WTC11 (cell line): ENCODE results near the gene FGF12. TPM values are rescaled to one million over a fixed set of nuclear protein-coding genes. Genes with fewer than 3 reads are reported as not detected.

Experiments
- ATAC-seq: fragments of 200-7000 bp; cut with Tn5 transposase; 2 replicates; pipeline ENCODE4 v1.10.0; 2021; ENCODE audit warnings: mild to moderate bottlenecking, moderate library complexity
- CTCF ChIA-PET: fragments of 300-600 bp; sonication (Branson Sonifier 250); formaldehyde crosslinking; loops from one replicate; lab custom pipeline; 2021; ENCODE audit warnings: antibody characterized with exemption; lab: Charles Lee
- POLR2A ChIA-PET: fragments of 350-600 bp; sonication (Branson Sonifier 250); formaldehyde crosslinking; loops from one replicate; lab custom pipeline; 2021; ENCODE audit warnings: antibody characterized with exemption; lab: Charles Lee
- DNase-seq: peaks from one replicate; pipeline ENCODE4 v3.0.0; 2021; ENCODE audit warnings: low spot score
- H3K27ac Mint-ChIP-seq: 2 replicates; pipeline ENCODE4 v1.8.0; 2021; ENCODE audit warnings: mixed read lengths
- H3K27me3 Mint-ChIP-seq: 2 replicates; pipeline ENCODE4 v1.8.0; 2021; ENCODE audit warnings: low read depth, mild to moderate bottlenecking, moderate library complexity, mixed read lengths
- H3K36me3 Mint-ChIP-seq: 2 replicates; pipeline ENCODE4 v1.8.0; 2021; ENCODE audit warnings: mixed read lengths
- H3K4me1 Mint-ChIP-seq: 2 replicates; pipeline ENCODE4 v1.8.0; 2022; ENCODE audit warnings: mixed read lengths
- H3K4me3 Mint-ChIP-seq: 2 replicates; pipeline ENCODE4 v1.8.0; 2021; ENCODE audit warnings: mild to moderate bottlenecking, moderate library complexity, mixed read lengths
- H3K9me3 Mint-ChIP-seq: 2 replicates; pipeline ENCODE4 v1.8.0; 2021; ENCODE audit warnings: mixed read lengths
- ATF1 ChIP-seq: sonication (generic); formaldehyde crosslinking; IDR thresholded peaks from 2 replicates; pipeline ENCODE4 v1.8.1; 2023; ENCODE audit warnings: mild to moderate bottlenecking, moderate library complexity, missing genetic modification reagents
- CREB1 ChIP-seq: sonication (generic); formaldehyde crosslinking; IDR thresholded peaks from 2 replicates; pipeline ENCODE4 v1.8.0; 2023; ENCODE audit warnings: mild to moderate bottlenecking, missing genetic modification reagents
- CREM ChIP-seq: sonication (generic); formaldehyde crosslinking; IDR thresholded peaks from 2 replicates; pipeline ENCODE4 v1.8.1; 2022; ENCODE audit warnings: mild to moderate bottlenecking, missing genetic modification reagents, moderate library complexity
- ELF4 ChIP-seq: sonication (generic); formaldehyde crosslinking; IDR thresholded peaks from 2 replicates; pipeline ENCODE4 v1.8.1; 2022; ENCODE audit warnings: low read depth, mild to moderate bottlenecking, moderate library complexity, missing genetic modification reagents
- FOXJ3 ChIP-seq: sonication (generic); formaldehyde crosslinking; IDR thresholded peaks from 2 replicates; pipeline ENCODE4 v1.9.0; 2021; ENCODE audit warnings: missing genetic modification reagents, mild to moderate bottlenecking, borderline replicate concordance
- GTF2I ChIP-seq: fragments of 250-450 bp; sonication (Bioruptor Pico); conservative IDR thresholded peaks from 2 replicates; pipeline ENCODE4 v1.4.0; 2021; ENCODE audit warnings: mild to moderate bottlenecking
- NFE2L1 ChIP-seq: sonication (generic); formaldehyde crosslinking; IDR thresholded peaks from 2 replicates; pipeline ENCODE4 v1.8.1; 2023; ENCODE audit warnings: missing genetic modification reagents
- NR3C1 ChIP-seq: sonication (generic); formaldehyde crosslinking; conservative IDR thresholded peaks from 2 replicates; pipeline ENCODE4 v1.8.1; 2023; ENCODE audit warnings: low read depth, mild to moderate bottlenecking, missing genetic modification reagents
- RORB ChIP-seq: fragments of 250-450 bp; sonication (Bioruptor Pico); IDR thresholded peaks from 2 replicates; pipeline ENCODE4 v1.9.0; 2021; ENCODE audit warnings: mild to moderate bottlenecking
- ZNF263 ChIP-seq: sonication (generic); formaldehyde crosslinking; IDR thresholded peaks from 2 replicates; pipeline ENCODE4 v1.8.1; 2022; ENCODE audit warnings: low read depth, mild to moderate bottlenecking, moderate library complexity, missing genetic modification reagents
- ZNF396 ChIP-seq: fragments of 250-450 bp; sonication (Bioruptor Pico); IDR thresholded peaks from 2 replicates; pipeline ENCODE4 v1.8.0; 2021; ENCODE audit warnings: mild to moderate bottlenecking, moderate library complexity, borderline replicate concordance
- ZNF416 ChIP-seq: fragments of 250-450 bp; sonication (Bioruptor Pico); IDR thresholded peaks from 2 replicates; pipeline ENCODE4 v1.9.0; 2021; ENCODE audit warnings: mild to moderate bottlenecking, inconsistent platforms
- total RNA-seq: library from RNA; stranded (reverse); gene quantifications from 3 replicates; pipeline ENCODE4 v1.2.3, GENCODE V29; 2021
- TF ChIP-seq, protein P1 (sequence below): sonication (generic); formaldehyde crosslinking; IDR thresholded peaks from 2 replicates; pipeline ENCODE4 v1.8.1; 2022; ENCODE audit warnings: missing genetic modification reagents, borderline replicate concordance
- TF ChIP-seq, protein P2 (sequence below): sonication (generic); formaldehyde crosslinking; IDR thresholded peaks from 2 replicates; pipeline ENCODE4 v1.8.0; 2022; ENCODE audit warnings: missing genetic modification reagents
- TF ChIP-seq, protein P3 (sequence below): sonication (generic); formaldehyde crosslinking; IDR thresholded peaks from 2 replicates; pipeline ENCODE4 v1.8.1; 2022; ENCODE audit warnings: low read depth, missing genetic modification reagents, borderline replicate concordance
- TF ChIP-seq, protein P4 (sequence below): fragments of 250-450 bp; sonication (Bioruptor Pico); IDR thresholded peaks from 2 replicates; pipeline ENCODE4 v2.1.2; 2022; ENCODE audit warnings: mild to moderate bottlenecking, moderate library complexity

Gene FGF12
- total RNA-seq, 1 experiment from 2014 or later: 13.5 TPM

DNA sequence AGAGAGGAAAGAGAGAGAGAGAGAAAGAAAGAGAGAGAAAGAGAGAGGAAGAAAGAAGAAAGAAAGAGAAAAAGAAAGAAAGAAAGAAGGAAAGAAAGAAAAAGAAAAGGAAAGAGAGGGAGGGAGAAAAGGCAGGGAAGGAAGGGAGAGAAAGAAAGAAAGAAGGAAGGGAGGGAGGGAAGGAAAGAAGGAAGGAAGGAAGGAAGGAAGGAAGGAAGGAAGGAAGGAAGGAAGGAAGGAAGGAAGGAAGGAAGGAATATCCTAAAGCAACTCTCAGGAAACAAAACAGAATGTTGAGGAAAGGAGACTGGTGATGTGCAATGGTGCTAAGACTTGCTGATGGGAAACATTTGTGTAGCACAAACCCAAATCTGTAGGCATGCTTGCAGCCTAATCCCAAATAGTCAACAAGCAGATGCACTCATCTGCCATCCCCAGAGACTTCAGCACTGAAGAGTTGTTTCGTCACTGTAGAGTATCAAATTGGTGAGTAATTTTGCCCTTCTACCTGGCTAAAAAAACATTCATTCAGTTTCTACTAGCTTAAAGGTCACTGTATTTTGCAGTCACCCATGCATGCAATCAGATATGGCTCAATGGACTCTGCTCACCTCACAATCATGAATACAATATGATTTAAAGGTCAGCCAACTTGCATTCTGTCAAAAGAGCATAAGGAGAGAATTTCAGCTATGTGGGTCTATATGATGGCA lies 480.3 kb downstream of the FGF12 start:
- H3K4me3 Mint-ChIP-seq: no peak overlapping the region
- H3K27ac Mint-ChIP-seq: no peak overlapping the region
- ATAC-seq: no peak
- no peaks in the 10 kb centered on the region for H3K9me3 Mint-ChIP-seq
- no peaks in the 10 kb centered on the region for H3K36me3 Mint-ChIP-seq
- DNase-seq: no peak
- ChIA-PET POLR2A (no interaction called here), CTCF (no interaction called here)
- no peak for TF ChIP-seq GTF2I (CRISPR knock-in tag)
- TF ChIP-seq NR3C1: no peak
- no peak for TF ChIP-seq ATF1 (CRISPR knock-in tag)
- no peak for TF ChIP-seq ZNF416 (CRISPR knock-in tag)
- TF ChIP-seq, protein P1, sequence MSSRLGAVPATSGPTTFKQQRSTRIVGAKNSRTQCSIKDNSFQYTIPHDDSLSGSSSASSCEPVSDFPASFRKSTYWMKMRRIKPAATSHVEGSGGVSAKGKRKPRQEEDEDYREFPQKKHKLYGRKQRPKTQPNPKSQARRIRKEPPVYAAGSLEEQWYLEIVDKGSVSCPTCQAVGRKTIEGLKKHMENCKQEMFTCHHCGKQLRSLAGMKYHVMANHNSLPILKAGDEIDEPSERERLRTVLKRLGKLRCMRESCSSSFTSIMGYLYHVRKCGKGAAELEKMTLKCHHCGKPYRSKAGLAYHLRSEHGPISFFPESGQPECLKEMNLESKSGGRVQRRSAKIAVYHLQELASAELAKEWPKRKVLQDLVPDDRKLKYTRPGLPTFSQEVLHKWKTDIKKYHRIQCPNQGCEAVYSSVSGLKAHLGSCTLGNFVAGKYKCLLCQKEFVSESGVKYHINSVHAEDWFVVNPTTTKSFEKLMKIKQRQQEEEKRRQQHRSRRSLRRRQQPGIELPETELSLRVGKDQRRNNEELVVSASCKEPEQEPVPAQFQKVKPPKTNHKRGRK (CRISPR knock-in tag): 0 out of 2 replicates have a peak, but pooled peaks have one; percentile 73
- no peak for TF ChIP-seq NFE2L1
- TF ChIP-seq FOXJ3 (CRISPR knock-in tag): no peak
- H3K27me3 Mint-ChIP-seq: no peaks in the 10 kb centered on the region
- peaks cover 3% of the 10 kb centered on the region for H3K4me1 Mint-ChIP-seq

DNA sequence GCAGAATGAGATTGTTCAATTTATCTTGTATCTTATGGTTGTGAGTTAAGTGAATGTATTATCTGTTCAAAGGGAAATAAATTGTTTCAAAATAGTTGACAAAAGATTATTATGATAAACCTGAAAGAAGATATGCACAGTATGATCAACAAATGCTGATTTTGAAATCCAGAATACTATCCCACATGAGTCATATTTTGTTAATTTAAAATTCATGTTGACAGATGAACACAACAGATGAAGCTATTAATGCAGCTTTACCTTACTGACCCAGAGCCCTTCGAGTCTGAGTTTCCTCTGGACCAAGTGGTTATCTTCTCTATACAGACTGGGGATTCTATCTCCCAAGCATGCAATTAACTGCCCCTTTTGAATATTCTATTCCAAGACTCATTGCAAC lies 482.8 kb downstream of the FGF12 start:
- Mint-ChIP-seq H3K36me3 (no peaks in the 10 kb centered on the region), H3K4me1 (peaks cover 17% of the 10 kb centered on the region), H3K4me3 (no peak overlapping the region), H3K27me3 (no peaks in the 10 kb centered on the region), H3K27ac (no peak overlapping the region), H3K9me3 (no peaks in the 10 kb centered on the region)
- ATAC-seq (no peak), DNase-seq (no peak)
- POLR2A ChIA-PET: no interaction called here
- TF ChIP-seq CREM (no peak), RORB (CRISPR knock-in tag) (no peak), CREB1 (CRISPR knock-in tag) (no peak), ELF4 (no peak), ZNF396 (no peak), ZNF263 (CRISPR knock-in tag) (no peak)
- TF ChIP-seq, protein P2, sequence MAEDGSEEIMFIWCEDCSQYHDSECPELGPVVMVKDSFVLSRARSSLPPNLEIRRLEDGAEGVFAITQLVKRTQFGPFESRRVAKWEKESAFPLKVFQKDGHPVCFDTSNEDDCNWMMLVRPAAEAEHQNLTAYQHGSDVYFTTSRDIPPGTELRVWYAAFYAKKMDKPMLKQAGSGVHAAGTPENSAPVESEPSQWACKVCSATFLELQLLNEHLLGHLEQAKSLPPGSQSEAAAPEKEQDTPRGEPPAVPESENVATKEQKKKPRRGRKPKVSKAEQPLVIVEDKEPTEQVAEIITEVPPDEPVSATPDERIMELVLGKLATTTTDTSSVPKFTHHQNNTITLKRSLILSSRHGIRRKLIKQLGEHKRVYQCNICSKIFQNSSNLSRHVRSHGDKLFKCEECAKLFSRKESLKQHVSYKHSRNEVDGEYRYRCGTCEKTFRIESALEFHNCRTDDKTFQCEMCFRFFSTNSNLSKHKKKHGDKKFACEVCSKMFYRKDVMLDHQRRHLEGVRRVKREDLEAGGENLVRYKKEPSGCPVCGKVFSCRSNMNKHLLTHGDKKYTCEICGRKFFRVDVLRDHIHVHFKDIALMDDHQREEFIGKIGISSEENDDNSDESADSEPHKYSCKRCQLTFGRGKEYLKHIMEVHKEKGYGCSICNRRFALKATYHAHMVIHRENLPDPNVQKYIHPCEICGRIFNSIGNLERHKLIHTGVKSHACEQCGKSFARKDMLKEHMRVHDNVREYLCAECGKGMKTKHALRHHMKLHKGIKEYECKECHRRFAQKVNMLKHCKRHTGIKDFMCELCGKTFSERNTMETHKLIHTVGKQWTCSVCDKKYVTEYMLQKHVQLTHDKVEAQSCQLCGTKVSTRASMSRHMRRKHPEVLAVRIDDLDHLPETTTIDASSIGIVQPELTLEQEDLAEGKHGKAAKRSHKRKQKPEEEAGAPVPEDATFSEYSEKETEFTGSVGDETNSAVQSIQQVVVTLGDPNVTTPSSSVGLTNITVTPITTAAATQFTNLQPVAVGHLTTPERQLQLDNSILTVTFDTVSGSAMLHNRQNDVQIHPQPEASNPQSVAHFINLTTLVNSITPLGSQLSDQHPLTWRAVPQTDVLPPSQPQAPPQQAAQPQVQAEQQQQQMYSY: no peak
- TF ChIP-seq, protein P3, sequence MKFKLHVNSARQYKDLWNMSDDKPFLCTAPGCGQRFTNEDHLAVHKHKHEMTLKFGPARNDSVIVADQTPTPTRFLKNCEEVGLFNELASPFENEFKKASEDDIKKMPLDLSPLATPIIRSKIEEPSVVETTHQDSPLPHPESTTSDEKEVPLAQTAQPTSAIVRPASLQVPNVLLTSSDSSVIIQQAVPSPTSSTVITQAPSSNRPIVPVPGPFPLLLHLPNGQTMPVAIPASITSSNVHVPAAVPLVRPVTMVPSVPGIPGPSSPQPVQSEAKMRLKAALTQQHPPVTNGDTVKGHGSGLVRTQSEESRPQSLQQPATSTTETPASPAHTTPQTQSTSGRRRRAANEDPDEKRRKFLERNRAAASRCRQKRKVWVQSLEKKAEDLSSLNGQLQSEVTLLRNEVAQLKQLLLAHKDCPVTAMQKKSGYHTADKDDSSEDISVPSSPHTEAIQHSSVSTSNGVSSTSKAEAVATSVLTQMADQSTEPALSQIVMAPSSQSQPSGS (CRISPR knock-in tag): no peak
- TF ChIP-seq, protein P4, sequence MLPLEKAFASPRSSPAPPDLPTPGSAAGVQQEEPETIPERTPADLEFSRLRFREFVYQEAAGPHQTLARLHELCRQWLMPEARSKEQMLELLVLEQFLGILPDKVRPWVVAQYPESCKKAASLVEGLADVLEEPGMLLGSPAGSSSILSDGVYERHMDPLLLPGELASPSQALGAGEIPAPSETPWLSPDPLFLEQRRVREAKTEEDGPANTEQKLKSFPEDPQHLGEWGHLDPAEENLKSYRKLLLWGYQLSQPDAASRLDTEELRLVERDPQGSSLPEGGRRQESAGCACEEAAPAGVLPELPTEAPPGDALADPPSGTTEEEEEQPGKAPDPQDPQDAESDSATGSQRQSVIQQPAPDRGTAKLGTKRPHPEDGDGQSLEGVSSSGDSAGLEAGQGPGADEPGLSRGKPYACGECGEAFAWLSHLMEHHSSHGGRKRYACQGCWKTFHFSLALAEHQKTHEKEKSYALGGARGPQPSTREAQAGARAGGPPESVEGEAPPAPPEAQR (CRISPR knock-in tag): no peak
- CTCF ChIA-PET: no interaction called here
